ENCODE results near the gene NEDD9.

Gene NEDD9

DNA sequence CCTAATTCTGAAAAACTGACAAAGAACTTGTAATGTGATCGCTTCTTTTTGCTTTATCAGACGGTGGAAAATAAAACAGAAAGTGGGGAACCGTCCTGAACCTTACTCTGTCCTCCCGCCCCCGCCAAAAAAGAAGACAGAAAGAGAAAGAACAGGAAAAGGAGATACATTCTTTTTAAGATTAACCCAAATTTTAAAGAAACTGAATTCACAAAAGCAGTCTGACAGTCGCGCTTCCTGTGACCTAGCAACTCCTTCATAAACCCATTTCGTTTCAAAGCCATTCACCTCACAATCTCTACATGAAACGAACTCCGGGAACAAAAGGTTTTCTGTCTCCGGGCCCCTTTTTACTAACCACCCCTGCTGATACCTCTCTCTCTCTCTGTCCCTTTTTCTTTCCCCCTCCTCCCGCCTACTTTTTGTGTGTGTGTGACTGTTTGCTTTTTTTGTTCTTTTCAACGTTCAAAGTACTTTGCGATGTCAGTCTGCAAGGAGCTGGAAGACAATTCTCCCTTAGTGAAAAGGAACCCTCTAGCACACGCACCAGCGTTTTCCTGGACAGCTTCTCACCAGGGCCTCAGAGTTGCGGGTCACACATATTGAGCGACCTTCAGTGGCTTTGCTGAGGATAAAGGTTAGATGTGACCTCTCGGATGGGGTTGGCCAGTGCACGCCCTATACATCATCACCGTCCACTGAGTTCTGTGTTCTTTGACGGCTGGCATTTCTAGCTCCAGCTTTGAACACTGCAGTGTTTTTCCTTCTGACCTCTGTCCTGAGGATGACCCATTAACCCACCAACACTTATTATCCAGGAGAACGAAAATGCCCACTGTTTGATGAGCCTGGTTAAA is 530 bp upstream of the NEDD9 start (continued):
- TF ChIP-seq ZNF843 (tag by site-specific recombination; IDR thresholded peaks at IDR 0.05): no peak
- TF ChIP-seq, protein P1, sequence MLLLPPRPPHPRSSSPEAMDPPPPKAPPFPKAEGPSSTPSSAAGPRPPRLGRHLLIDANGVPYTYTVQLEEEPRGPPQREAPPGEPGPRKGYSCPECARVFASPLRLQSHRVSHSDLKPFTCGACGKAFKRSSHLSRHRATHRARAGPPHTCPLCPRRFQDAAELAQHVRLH (tag by site-specific recombination; IDR thresholded peaks at IDR 0.05): 0 out of 2 replicates have a peak, but pooled peaks have one; percentile 59
- TF ChIP-seq, protein P2, sequence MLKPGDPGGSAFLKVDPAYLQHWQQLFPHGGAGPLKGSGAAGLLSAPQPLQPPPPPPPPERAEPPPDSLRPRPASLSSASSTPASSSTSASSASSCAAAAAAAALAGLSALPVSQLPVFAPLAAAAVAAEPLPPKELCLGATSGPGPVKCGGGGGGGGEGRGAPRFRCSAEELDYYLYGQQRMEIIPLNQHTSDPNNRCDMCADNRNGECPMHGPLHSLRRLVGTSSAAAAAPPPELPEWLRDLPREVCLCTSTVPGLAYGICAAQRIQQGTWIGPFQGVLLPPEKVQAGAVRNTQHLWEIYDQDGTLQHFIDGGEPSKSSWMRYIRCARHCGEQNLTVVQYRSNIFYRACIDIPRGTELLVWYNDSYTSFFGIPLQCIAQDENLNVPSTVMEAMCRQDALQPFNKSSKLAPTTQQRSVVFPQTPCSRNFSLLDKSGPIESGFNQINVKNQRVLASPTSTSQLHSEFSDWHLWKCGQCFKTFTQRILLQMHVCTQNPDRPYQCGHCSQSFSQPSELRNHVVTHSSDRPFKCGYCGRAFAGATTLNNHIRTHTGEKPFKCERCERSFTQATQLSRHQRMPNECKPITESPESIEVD (tag by site-specific recombination; IDR thresholded peaks at IDR 0.05): peak; percentile 43; the same call in 1 of the 2 replicates
- TF ChIP-seq, protein P3, sequence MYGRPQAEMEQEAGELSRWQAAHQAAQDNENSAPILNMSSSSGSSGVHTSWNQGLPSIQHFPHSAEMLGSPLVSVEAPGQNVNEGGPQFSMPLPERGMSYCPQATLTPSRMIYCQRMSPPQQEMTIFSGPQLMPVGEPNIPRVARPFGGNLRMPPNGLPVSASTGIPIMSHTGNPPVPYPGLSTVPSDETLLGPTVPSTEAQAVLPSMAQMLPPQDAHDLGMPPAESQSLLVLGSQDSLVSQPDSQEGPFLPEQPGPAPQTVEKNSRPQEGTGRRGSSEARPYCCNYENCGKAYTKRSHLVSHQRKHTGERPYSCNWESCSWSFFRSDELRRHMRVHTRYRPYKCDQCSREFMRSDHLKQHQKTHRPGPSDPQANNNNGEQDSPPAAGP (tag by site-specific recombination; IDR thresholded peaks at IDR 0.05): no peak
- TF ChIP-seq, protein P4, sequence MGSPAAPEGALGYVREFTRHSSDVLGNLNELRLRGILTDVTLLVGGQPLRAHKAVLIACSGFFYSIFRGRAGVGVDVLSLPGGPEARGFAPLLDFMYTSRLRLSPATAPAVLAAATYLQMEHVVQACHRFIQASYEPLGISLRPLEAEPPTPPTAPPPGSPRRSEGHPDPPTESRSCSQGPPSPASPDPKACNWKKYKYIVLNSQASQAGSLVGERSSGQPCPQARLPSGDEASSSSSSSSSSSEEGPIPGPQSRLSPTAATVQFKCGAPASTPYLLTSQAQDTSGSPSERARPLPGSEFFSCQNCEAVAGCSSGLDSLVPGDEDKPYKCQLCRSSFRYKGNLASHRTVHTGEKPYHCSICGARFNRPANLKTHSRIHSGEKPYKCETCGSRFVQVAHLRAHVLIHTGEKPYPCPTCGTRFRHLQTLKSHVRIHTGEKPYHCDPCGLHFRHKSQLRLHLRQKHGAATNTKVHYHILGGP (tag by site-specific recombination; IDR thresholded peaks at IDR 0.05): no peak
- TF ChIP-seq ZNF140 (tag by site-specific recombination; IDR thresholded peaks at IDR 0.05): no peak
- TF ChIP-seq, protein P5, sequence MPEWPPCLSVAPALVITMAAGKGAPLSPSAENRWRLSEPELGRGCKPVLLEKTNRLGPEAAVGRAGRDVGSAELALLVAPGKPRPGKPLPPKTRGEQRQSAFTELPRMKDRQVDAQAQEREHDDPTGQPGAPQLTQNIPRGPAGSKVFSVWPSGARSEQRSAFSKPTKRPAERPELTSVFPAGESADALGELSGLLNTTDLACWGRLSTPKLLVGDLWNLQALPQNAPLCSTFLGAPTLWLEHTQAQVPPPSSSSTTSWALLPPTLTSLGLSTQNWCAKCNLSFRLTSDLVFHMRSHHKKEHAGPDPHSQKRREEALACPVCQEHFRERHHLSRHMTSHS (tag by site-specific recombination; IDR thresholded peaks at IDR 0.05): no peak
- no peak for TF ChIP-seq ZNF530 (tag by site-specific recombination; IDR thresholded peaks at IDR 0.05; ENCODE audit: low read depth)
- TF ChIP-seq ZXDB (tag by site-specific recombination; IDR thresholded peaks at IDR 0.05): no peak
- no peak for TF ChIP-seq KLF10 (tag by site-specific recombination; IDR thresholded peaks at IDR 0.05)
- TF ChIP-seq ZNF48 (tag by site-specific recombination; IDR thresholded peaks at IDR 0.05): no peak
- TF ChIP-seq ZBTB1 (tag by site-specific recombination; IDR thresholded peaks at IDR 0.05): no peak
- TF ChIP-seq, protein P6, sequence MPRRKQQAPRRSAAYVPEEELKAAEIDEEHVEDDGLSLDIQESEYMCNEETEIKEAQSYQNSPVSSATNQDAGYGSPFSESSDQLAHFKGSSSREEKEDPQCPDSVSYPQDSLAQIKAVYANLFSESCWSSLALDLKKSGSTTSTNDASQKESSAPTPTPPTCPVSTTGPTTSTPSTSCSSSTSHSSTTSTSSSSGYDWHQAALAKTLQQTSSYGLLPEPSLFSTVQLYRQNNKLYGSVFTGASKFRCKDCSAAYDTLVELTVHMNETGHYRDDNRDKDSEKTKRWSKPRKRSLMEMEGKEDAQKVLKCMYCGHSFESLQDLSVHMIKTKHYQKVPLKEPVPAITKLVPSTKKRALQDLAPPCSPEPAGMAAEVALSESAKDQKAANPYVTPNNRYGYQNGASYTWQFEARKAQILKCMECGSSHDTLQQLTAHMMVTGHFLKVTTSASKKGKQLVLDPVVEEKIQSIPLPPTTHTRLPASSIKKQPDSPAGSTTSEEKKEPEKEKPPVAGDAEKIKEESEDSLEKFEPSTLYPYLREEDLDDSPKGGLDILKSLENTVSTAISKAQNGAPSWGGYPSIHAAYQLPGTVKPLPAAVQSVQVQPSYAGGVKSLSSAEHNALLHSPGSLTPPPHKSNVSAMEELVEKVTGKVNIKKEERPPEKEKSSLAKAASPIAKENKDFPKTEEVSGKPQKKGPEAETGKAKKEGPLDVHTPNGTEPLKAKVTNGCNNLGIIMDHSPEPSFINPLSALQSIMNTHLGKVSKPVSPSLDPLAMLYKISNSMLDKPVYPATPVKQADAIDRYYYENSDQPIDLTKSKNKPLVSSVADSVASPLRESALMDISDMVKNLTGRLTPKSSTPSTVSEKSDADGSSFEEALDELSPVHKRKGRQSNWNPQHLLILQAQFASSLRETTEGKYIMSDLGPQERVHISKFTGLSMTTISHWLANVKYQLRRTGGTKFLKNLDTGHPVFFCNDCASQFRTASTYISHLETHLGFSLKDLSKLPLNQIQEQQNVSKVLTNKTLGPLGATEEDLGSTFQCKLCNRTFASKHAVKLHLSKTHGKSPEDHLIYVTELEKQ (tag by site-specific recombination; IDR thresholded peaks at IDR 0.05; ENCODE audit: borderline replicate concordance): no peak
- TF ChIP-seq ZNF654 (tag by site-specific recombination; IDR thresholded peaks at IDR 0.05; ENCODE audit: low read depth): peak; percentile 4; the same call in 1 of the 2 replicates
- TF ChIP-seq ZNF341 (tag by site-specific recombination; IDR thresholded peaks at IDR 0.05; ENCODE audit: low read depth): no peak; the same call in 1 of the 2 replicates
- TF ChIP-seq ZNF132 (tag by site-specific recombination; IDR thresholded peaks at IDR 0.05; ENCODE audit: borderline replicate concordance): no peak
- no peak for TF ChIP-seq ZNF24 (tag by site-specific recombination; IDR thresholded peaks at IDR 0.05)
- TF ChIP-seq ZBTB8A (tag by site-specific recombination; IDR thresholded peaks at IDR 0.05): 0 out of 2 replicates have a peak, but pooled peaks have one; percentile 3
- no peak for TF ChIP-seq ZNF184 (tag by site-specific recombination; IDR thresholded peaks at IDR 0.05)
- TF ChIP-seq ZNF175 (tag by site-specific recombination; IDR thresholded peaks at IDR 0.05): no peak
- no peak for TF ChIP-seq ZNF239 (tag by site-specific recombination; IDR thresholded peaks at IDR 0.05)
- no peak for TF ChIP-seq ZNF776 (tag by site-specific recombination; IDR thresholded peaks at IDR 0.05; ENCODE audit: borderline replicate concordance)
- peak; percentile 33; the same call in 1 of the 2 replicates for TF ChIP-seq ZFP69B (tag by site-specific recombination; IDR thresholded peaks at IDR 0.05)
- peak; percentile 42; the same call in 1 of the 2 replicates for TF ChIP-seq MZF1 (tag by site-specific recombination; IDR thresholded peaks at IDR 0.05; ENCODE audit: borderline replicate concordance)
- no peak for TF ChIP-seq BCL11A (tag by site-specific recombination; IDR thresholded peaks at IDR 0.05; ENCODE audit: low read depth)
- TF ChIP-seq ZNF626 (tag by site-specific recombination; IDR thresholded peaks at IDR 0.05): no peak
- TF ChIP-seq ZSCAN16 (tag by site-specific recombination; IDR thresholded peaks at IDR 0.05): no peak
- TF ChIP-seq, protein P7, sequence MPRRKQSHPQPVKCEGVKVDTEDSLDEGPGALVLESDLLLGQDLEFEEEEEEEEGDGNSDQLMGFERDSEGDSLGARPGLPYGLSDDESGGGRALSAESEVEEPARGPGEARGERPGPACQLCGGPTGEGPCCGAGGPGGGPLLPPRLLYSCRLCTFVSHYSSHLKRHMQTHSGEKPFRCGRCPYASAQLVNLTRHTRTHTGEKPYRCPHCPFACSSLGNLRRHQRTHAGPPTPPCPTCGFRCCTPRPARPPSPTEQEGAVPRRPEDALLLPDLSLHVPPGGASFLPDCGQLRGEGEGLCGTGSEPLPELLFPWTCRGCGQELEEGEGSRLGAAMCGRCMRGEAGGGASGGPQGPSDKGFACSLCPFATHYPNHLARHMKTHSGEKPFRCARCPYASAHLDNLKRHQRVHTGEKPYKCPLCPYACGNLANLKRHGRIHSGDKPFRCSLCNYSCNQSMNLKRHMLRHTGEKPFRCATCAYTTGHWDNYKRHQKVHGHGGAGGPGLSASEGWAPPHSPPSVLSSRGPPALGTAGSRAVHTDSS (tag by site-specific recombination; IDR thresholded peaks at IDR 0.05): no peak
